Testis (tissue), 2 donors: Measurements from ENCODE around the gene SPATC1L.

Experiments
- POLR2A ChIP-seq: fragments of 450-650 bp; IDR thresholded peaks from one replicate; pipeline ENCODE4 v1.6.1; 2017; ENCODE audit warnings: antibody characterized with exemption, mild to moderate bottlenecking, moderate library complexity
- TF ChIP-seq, protein P1 (sequence below), 3 experiments: fragments of 450-650 bp in 2 of 3; fragments of 200-600 bp in 1 of 3; sonication (generic) in 1 of 3; IDR thresholded peaks; one replicate each; pipeline ENCODE4 v1.5.1; 2016 to 2019; ENCODE audit warnings: antibody characterized with exemption in 3 of 3, mild to moderate bottlenecking in 2 of 3, moderate library complexity in 1 of 3

GRCh38 chr21:46153247-46154154 is 30.8 kb downstream of the SPATC1L start:
- TF ChIP-seq, protein P1, sequence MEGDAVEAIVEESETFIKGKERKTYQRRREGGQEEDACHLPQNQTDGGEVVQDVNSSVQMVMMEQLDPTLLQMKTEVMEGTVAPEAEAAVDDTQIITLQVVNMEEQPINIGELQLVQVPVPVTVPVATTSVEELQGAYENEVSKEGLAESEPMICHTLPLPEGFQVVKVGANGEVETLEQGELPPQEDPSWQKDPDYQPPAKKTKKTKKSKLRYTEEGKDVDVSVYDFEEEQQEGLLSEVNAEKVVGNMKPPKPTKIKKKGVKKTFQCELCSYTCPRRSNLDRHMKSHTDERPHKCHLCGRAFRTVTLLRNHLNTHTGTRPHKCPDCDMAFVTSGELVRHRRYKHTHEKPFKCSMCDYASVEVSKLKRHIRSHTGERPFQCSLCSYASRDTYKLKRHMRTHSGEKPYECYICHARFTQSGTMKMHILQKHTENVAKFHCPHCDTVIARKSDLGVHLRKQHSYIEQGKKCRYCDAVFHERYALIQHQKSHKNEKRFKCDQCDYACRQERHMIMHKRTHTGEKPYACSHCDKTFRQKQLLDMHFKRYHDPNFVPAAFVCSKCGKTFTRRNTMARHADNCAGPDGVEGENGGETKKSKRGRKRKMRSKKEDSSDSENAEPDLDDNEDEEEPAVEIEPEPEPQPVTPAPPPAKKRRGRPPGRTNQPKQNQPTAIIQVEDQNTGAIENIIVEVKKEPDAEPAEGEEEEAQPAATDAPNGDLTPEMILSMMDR (IDR thresholded peaks at IDR 0.05) = peak; percentile 44 to 73 (median 71)
- no peak for TF ChIP-seq POLR2A
